OCI-LY3 (cell line): ENCODE results near the gene NDRG4.

Source experiments
- H2AFZ ChIP-seq: fragments of 200-600, 300-600 bp; shearing (Covaris generic); 2 replicates; pipeline ENCODE4 v1.6.0; 2014; ENCODE audit warnings: antibody characterized with exemption, low read depth, low read length
- H3K27ac ChIP-seq: fragments of 200-600, 300-600 bp; sonication (generic); 2 replicates; pipeline ENCODE4 v1.5.1; 2014; ENCODE audit warnings: mild to moderate bottlenecking, low read length, moderate library complexity, mixed read lengths
- H3K27me3 ChIP-seq: fragments of 200-600, 300-600 bp; sonication (generic); 2 replicates; pipeline ENCODE4 v1.6.1; 2014; ENCODE audit warnings: low read depth, low read length, mixed read lengths
- H3K36me3 ChIP-seq: fragments of 200-600, 300-600 bp; sonication (generic); replicated peaks from 2 replicates; pipeline ENCODE3; 2014; ENCODE audit warnings: low read depth, low read length, mixed read lengths
- H3K4me1 ChIP-seq: fragments of 300-600, 200-600 bp; sonication (generic); 2 replicates; pipeline ENCODE4 v1.6.1; 2014; ENCODE audit warnings: low read length, mixed read lengths
- H3K4me2 ChIP-seq: fragments of 200-600, 300-600 bp; sonication (generic); 2 replicates; pipeline ENCODE4 v1.6.1; 2014; ENCODE audit warnings: low read length, mixed read lengths
- H3K4me3 ChIP-seq: fragments of 300-600, 200-600 bp; sonication (generic); 2 replicates; pipeline ENCODE4 v1.5.1; 2014; ENCODE audit warnings: antibody characterized with exemption, mild to moderate bottlenecking, low read length, moderate library complexity
- H3K79me2 ChIP-seq: fragments of 300-600, 200-600 bp; shearing (Covaris generic); 2 replicates; pipeline ENCODE4 v1.6.1; 2014; ENCODE audit warnings: mild to moderate bottlenecking, low read length, mixed read lengths
- H3K9ac ChIP-seq: fragments of 300-600, 200-600 bp; shearing (Covaris generic); 2 replicates; pipeline ENCODE4 v1.6.0; 2014; ENCODE audit warnings: mild to moderate bottlenecking, low read length, moderate library complexity
- H3K9me3 ChIP-seq: fragments of 200-600, 300-600 bp; shearing (Covaris generic); 2 replicates; pipeline ENCODE4 v1.6.1; 2014; ENCODE audit warnings: low read length, mixed read lengths; ENCODE audit not compliant: insufficient read depth
- H4K20me1 ChIP-seq: fragments of 200-600, 300-600 bp; sonication (generic); 2 replicates; pipeline ENCODE4 v1.6.1; 2016; ENCODE audit warnings: low read length, mixed read lengths; ENCODE audit not compliant: insufficient read depth
- CTCF ChIP-seq: fragments of 200-600, 300-600 bp; sonication (generic); IDR thresholded peaks from 2 replicates; pipeline ENCODE4 v1.5.1; 2014; ENCODE audit warnings: antibody characterized with exemption, low read length, low read depth
- EZH2phosphoT487 ChIP-seq: fragments of 200-600 bp; shearing (Covaris generic); IDR thresholded peaks from 2 replicates; pipeline ENCODE4 v1.6.1; 2018; ENCODE audit warnings: antibody characterized with exemption, mixed run types, low read depth

Gene NDRG4

GRCh38 chr16:58536278-58536677 lies 36.3 kb downstream of the NDRG4 start:
- no peak overlapping the region for H3K27ac ChIP-seq
- no peak overlapping the region for H3K9ac ChIP-seq

GRCh38 chr16:58537124-58537906 lies 37.4 kb downstream of the NDRG4 start:
- H3K27me3 ChIP-seq, result no peaks in the 10 kb centered on the region
- no peaks in the 10 kb centered on the region for H4K20me1 ChIP-seq
- no peaks in the 10 kb centered on the region for H3K4me1 ChIP-seq
- TF ChIP-seq CTCF (no peak), EZH2phosphoT487 (no peak)
- peaks cover 4% of the 10 kb centered on the region; the same call in 1 of the 2 replicates for H3K79me2 ChIP-seq
- H3K4me2 ChIP-seq, result no peak overlapping the region
- H3K27ac ChIP-seq, result no peak overlapping the region
- H3K36me3 ChIP-seq, result peaks cover 86% of the 10 kb centered on the region
- no peak overlapping the region for H3K4me3 ChIP-seq
- H2AFZ ChIP-seq, result no peak overlapping the region
- H3K9ac ChIP-seq, result no peak overlapping the region
- no peaks in the 10 kb centered on the region for H3K9me3 ChIP-seq

More at GRCh38 chr16:58536278-58536677, 36.3 kb downstream of the NDRG4 start:
- no peak overlapping the region for H3K4me2 ChIP-seq
- H3K36me3 ChIP-seq, result peaks cover 86% of the 10 kb centered on the region
- no peak overlapping the region for H2AFZ ChIP-seq
- no peaks in the 10 kb centered on the region for H4K20me1 ChIP-seq
- H3K4me1 ChIP-seq, result peaks cover under 1% of the 10 kb centered on the region; the same call in 1 of the 2 replicates
- no peaks in the 10 kb centered on the region for H3K9me3 ChIP-seq
- TF ChIP-seq CTCF (no peak), EZH2phosphoT487 (no peak)
- H3K27me3 ChIP-seq, result no peaks in the 10 kb centered on the region
- peaks cover 9% of the 10 kb centered on the region; the same call in 1 of the 2 replicates for H3K79me2 ChIP-seq
- H3K4me3 ChIP-seq, result no peak overlapping the region

GRCh38 chr16:58541711-58542110 lies 41.8 kb downstream of the NDRG4 start:
- Histone ChIP-seq H3K4me3 (no peak overlapping the region), H3K9me3 (no peaks in the 10 kb centered on the region), H2AFZ (no peak overlapping the region), H3K4me1 (no peaks in the 10 kb centered on the region), H4K20me1 (peaks cover 9% of the 10 kb centered on the region; the same call in 1 of the 2 replicates), H3K4me2 (no peak overlapping the region), H3K36me3 (peaks cover 94% of the 10 kb centered on the region), H3K27me3 (no peaks in the 10 kb centered on the region), H3K79me2 (peaks cover 7% of the 10 kb centered on the region), H3K27ac (no peak overlapping the region), H3K9ac (no peak overlapping the region)
- TF ChIP-seq CTCF (no peak), EZH2phosphoT487 (no peak)

GRCh38 chr16:58542291-58542690 lies 42.3 kb downstream of the NDRG4 start:
- H2AFZ ChIP-seq, result no peak overlapping the region
- no peak overlapping the region for H3K4me2 ChIP-seq
- H3K4me1 ChIP-seq, result no peaks in the 10 kb centered on the region
- peaks cover 7% of the 10 kb centered on the region for H3K79me2 ChIP-seq
- H3K27me3 ChIP-seq, result no peaks in the 10 kb centered on the region
- no peak overlapping the region for H3K9ac ChIP-seq
- H3K9me3 ChIP-seq, result no peaks in the 10 kb centered on the region
- no peak overlapping the region for H3K4me3 ChIP-seq
- no peak for TF ChIP-seq EZH2phosphoT487
- H3K27ac ChIP-seq, result no peak overlapping the region
- peaks cover 12% of the 10 kb centered on the region; the same call in 1 of the 2 replicates for H4K20me1 ChIP-seq
- H3K36me3 ChIP-seq, result peaks cover 94% of the 10 kb centered on the region
